GM19099 (cell line): ENCODE results near the gene DLX3.

ENCODE experiments used
- POLR2A ChIP-seq: IDR thresholded peaks from 3 replicates; pipeline ENCODE4 v1.6.1; 2011; ENCODE audit warnings: low read depth; ENCODE audit not compliant: insufficient read length; ENCODE audit errors: extremely low read depth

The DLX3 gene

DNA sequence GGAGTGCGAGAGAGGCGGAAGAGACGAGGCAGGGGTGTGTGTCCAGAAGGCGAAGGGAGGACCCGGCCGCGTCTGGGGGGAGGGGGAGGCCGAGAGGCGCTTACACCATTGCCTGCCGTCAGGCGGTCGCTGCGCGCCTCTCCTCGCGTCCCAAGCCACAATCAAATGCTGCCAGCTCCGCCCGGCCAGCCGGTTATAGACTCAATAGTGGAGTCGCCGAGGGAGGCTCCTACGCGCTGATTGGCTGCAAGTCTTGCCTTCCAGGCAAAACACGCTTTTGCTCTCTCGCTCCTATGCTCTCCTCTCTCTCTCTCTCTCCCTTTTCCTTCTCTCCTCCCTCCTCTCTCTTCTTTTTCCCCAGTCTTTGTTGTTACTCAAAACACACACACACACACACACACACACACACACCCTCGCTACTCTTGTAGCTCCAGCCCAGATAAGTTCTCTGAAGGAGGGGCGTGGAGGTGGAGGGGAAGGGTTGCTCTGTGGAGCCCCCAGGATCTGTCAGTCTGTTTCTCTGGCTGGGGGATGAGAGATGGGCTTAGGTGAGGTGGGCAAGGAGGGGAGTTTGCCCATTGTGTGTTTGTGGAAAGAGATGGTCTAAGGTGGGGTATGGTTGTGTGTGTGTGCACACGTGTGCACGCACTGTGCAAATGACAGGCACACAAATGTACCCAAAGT, at the start of gene DLX3:
TSS of gene DLX3 (minus strand) at position 170 of the 684 bp plus-strand sequence. CDS start 226 bp downstream, outside the sequence.
- no peak for TF ChIP-seq POLR2A

DNA sequence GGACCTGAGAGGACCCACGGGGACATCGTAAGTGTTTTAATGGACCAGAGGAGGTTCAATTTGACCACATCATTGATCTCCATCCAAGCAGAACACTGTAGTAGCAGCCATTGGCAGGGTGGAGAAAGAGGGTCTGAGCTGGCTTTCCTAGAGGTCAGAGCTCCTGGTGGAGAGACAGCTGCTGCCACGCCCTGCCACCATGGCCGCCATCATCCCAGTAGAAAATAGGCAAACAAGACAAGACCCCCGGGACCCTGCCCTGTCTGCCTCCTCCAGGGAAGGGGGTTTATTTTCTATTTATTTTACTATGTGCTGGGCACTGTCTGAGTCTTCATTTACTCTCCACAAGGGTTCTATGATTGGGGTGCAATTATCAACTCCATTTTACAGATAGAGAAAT, 49.5 kb upstream of the DLX3 start:
- TF ChIP-seq POLR2A = no peak

DNA sequence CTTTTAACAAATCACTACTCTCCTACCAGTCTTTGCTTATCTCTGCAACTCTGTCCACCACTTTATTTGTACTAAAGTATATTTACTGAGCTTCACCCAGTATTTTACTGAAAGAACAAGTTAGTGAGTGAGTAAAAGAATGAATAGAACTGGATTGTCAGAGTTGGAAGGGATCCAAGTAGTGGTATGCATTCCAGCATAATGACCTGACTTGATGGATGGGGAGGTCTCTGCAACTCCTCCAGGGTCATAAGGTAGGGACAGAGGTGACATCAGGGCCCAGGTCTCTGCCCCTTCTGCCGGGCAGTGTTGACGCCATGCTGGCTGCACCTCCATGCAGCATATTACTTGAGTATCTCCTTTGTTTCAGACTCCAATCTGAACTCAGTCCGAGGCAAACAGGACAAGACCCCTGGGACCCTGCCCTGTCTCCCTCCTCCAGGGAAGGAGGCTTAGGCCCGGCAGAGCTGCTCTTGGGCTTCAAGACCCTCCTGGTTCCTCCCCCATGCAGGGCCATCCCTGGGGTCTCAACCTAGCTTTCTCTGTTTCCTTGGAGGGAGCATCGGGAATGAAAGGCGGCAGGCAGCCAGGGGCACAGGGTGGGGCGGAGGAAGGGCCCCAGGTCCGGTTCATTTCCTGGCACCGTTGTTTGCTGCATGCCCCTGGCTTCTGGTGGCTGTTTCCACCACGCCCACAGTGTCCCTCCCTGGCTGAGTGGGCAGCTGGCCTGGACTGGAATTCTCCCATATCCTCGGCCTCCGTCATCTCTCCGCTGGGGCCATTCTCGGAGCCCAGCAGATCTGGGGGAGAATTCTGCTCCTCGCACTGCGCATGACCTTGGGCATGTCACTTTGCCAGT, 48.5 kb upstream of the DLX3 start:
- no peak for TF ChIP-seq POLR2A

DNA sequence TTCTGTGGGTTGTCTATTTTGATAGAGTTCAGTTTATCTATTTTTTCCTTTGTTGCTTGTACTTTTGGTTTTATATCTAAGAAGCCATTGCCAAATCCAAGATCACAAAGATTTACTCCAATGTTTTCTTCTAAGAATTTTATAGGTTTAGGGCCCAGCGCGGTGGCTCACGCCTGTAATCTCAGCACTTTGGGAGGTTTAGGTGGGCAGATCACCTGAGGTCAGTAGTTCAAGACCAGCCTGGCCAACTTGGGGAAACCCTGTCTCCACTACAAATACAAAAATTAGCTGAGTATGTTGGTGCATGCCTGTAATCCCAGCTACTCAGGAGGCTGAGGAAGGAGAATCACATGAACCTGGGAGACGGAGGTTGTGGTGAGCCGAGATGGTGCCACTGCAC, 47.2 kb upstream of the DLX3 start:
- no peak for TF ChIP-seq POLR2A

DNA sequence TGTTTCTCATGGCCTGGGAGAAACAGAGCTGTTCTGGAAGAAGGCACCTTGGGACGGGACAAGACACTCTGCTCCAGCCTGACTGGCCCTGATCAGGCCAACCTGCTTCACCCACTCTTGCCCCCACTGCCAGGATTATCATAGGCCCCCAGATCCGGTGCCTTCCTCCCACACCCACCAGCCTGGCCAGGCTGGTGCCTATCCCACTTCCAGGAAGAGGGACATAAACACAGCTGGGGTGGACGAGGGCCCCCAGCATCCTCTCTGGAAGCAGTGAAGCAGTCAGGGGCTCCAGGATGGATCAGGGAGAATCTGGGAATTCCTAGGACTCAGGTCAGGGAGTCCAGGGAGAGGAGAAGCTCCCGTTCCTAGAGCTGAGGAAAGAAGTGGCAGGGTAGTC, 44.0 kb upstream of the DLX3 start:
- TF ChIP-seq POLR2A = no peak

DNA sequence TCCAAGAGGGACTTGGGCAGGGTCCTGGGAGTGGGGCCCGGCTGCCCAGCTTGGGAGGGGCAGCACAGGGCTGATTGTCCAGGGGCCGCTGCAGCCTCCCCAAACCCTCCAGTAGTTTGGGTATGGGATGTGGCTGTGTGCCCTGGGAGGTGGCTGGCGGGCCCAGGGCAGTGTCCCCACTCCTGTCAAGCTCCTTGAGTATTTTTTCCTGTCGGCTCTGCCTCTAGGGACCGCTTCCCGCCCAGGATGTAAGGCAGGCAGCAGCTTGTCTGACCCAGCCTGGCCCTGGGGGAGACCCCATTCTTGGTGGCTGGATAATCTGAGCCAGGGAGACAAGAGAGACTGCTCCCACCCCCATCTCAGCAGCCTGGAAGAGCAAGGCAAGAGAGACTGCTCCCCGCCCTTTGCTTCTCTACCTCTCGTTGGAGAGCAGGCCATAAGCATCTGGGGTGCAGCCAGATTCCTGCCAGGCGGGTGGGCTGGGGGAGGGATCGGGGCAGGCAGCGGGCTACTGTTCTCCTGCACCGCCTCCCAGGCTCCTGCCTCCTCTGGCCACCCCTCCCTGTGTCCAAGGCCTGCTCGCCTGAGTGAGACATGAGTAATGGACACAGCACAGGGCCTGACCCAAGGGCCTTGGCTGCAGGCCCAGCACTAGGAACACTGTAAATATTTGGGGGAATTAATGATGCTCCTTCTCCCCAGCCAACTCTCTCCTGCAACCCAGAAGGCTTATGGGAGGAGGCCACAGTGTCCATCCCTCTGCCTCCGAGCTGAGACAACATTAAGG, 42.5 kb upstream of the DLX3 start:
- no peak for TF ChIP-seq POLR2A

- TF ChIP-seq POLR2A = no peak
Observed at GRCh38 chr17:50036455-50037261, 41.6 kb upstream of the DLX3 start.

- TF ChIP-seq POLR2A = no peak
Observed at GRCh38 chr17:50035945-50036344, 40.9 kb upstream of the DLX3 start.

DNA sequence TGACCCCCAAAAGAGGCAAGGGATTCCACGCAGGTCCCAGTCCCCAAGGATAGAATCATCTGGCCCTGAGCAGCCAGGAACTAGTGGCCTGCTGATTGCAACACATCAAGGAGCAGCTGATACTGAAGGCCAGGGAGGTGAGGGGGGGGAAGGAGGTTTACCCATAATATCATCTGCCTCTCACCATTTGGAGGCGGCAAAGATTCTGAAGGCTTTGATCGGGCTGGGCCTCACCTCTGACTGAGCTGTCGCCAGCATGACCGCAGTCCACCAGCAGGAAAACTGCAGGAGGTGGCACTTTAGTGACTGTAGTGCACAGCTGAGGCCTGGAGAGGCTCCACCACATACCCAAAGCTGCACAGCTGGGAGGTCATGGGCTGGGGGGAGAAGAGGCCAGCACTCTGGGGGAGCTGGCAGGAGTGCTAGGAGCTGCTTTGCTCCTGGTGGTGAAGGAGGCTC, 40.4 kb upstream of the DLX3 start:
- no peak for TF ChIP-seq POLR2A

GRCh38 chr17:50034498-50035364, 39.7 kb upstream of the DLX3 start:
- no peak for TF ChIP-seq POLR2A

DNA sequence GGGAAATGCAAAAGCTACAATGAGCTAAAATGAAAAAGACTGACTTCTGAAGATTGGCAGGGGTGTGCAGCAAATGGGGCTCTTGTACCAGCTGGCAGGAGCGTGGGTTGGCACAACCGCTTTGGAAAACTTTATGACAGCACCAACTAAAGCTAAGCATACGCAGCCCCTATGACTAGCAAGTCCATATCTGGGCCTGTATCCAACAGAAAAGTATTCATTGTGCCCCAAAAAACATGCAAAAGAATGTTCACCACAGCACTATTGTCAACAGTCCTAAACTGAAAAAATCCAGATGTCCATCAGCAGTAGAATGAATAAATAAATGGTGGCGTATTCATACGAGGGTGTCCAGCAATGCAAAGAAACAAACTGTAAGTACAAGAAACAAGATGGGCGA, 38.3 kb upstream of the DLX3 start:
- TF ChIP-seq POLR2A = no peak

DNA sequence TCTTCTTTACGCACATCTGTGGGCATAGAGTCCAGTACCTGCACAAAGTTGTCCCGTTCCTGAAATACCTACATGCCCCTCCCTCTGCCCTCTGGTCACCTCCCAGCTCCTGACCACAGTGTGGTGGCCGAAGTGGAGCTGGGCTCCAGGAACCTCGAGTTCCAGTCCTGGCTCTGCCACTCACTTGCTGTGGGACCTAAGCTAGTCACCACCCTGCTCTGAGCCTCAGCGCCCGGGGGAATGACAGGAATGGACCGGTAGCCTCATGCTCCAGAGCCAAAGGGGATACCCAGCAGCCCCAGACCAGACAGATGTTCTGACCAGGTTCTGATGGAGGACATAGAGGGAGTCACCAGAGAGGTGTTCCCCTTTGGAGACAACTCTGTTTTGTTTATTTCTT, 34.2 kb upstream of the DLX3 start:
- TF ChIP-seq POLR2A = no peak

DNA sequence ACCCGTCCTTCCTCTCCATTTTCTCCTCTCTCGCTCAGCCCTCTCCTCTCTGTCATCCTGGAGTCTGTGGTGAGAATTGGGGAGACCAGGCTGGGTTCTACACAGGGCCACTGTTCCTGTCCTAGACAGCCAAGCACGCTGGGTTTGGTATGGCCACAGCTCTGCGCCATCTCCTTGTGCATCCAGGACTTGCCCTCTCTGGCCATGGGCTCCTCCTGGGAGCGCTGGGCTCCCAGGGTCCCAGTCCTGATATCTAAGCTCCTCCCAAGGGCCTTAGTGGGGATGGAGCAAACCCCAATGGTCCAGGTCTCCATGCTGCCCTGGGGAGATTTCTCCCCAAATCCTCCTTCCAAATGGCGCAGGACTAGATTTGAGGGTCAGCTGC, 33.7 kb upstream of the DLX3 start:
- TF ChIP-seq POLR2A = no peak
